Endothelial cell of umbilical vein (primary cell): ENCODE results near the gene PLRG1. TPM values are rescaled to one million over a fixed set of nuclear protein-coding genes. Genes with fewer than 3 reads are reported as not detected.

Experiments used
- BruUV-seq: library from RNA; stranded (reverse); fragments of 400-500 nt; replicated peaks from 2 replicates; lab custom pipeline; 2021; lab: Mats Ljungman, UMichigan
- CTCF ChIA-PET: fragments of 300-600, 350-600 bp; sonication (Branson Sonifier 250); formaldehyde crosslinking; loops from one replicate; lab custom pipeline; 2021; ENCODE audit warnings: antibody characterized with exemption, inconsistent platforms; lab: Charles Lee
- POLR2A ChIA-PET: fragments of 300-600, 350-600 bp; sonication (Branson Sonifier 250); formaldehyde crosslinking; loops from one replicate; lab custom pipeline; 2021; ENCODE audit warnings: antibody characterized with exemption, inconsistent platforms; lab: Charles Lee
- DNase-seq: peaks from one replicate; pipeline ENCODE4 v3.0.0-alpha.2; 2011; ENCODE audit warnings: low read depth, low spot score
- FAIRE-seq: peaks from 2 replicates; lab custom pipeline; 2011; peaks lifted over from hg19 to GRCh38; lab: Jason Lieb, UNC
- H2AFZ ChIP-seq: 2 replicates; pipeline ENCODE4 v1.6.0; 2012; ENCODE audit warnings: low read depth, low read length, control low read depth, inconsistent platforms
- H3K27ac ChIP-seq: 2 replicates; pipeline ENCODE4 v1.5.1; 2011; ENCODE audit warnings: low read depth, mild to moderate bottlenecking, control low read depth, low read length, moderate library complexity; ENCODE audit not compliant: insufficient read depth
- H3K27me3 ChIP-seq, 2 experiments: 2 replicates each; pipeline versions ENCODE4 v1.6.0 to v1.6.1; 2011; ENCODE audit warnings: low read length in 2 of 2, mixed read lengths in 1 of 2; ENCODE audit not compliant: control insufficient read depth in 2 of 2, insufficient read depth in 2 of 2
- H3K36me3 ChIP-seq, 2 experiments: 2 replicates in 1 of 2; 3 replicates in 1 of 2; pipeline ENCODE4 v1.5.1; 2011; ENCODE audit warnings: low read length in 2 of 2, mild to moderate bottlenecking in 1 of 2, moderate library complexity in 1 of 2; ENCODE audit not compliant: control insufficient read depth in 2 of 2, insufficient read depth in 2 of 2; ENCODE audit errors: extremely low read depth in 1 of 2
- H3K4me1 ChIP-seq: 3 replicates; pipeline ENCODE4 v1.5.1; 2011; ENCODE audit warnings: mild to moderate bottlenecking, low read length; ENCODE audit not compliant: control insufficient read depth, insufficient read depth; ENCODE audit errors: extremely low read depth
- H3K4me2 ChIP-seq: 2 replicates; pipeline ENCODE4 v1.6.1; 2011; ENCODE audit warnings: low read length, control low read depth, mixed read lengths; ENCODE audit not compliant: insufficient read depth
- H3K4me3 ChIP-seq, 3 experiments: fragments of 200-600 bp in 1 of 3; sonication (generic), shearing (Covaris generic) in 1 of 3; replicated peaks in 1 of 3; 2 replicates each; pipeline ENCODE4 v1.5.1; 2011 to 2016; ENCODE audit warnings: control low read depth in 3 of 3, low read length in 3 of 3, mild to moderate bottlenecking in 2 of 3, inconsistent platforms in 1 of 3, low read depth in 1 of 3, moderate library complexity in 1 of 3; ENCODE audit not compliant: insufficient read depth in 1 of 3
- H3K79me2 ChIP-seq: 2 replicates; pipeline ENCODE4 v1.6.0; 2012; ENCODE audit warnings: low read length, inconsistent platforms; ENCODE audit not compliant: control insufficient read depth, insufficient read depth
- H3K9ac ChIP-seq: replicated peaks from 2 replicates; pipeline ENCODE3; 2011; ENCODE audit warnings: low read length, control low read depth; ENCODE audit not compliant: insufficient read depth; ENCODE audit errors: extremely low read depth
- H3K9me1 ChIP-seq: replicated peaks from 3 replicates; pipeline ENCODE4 v1.6.0; 2011; ENCODE audit warnings: mild to moderate bottlenecking, low read length; ENCODE audit not compliant: control insufficient read depth, insufficient read depth; ENCODE audit errors: extremely low read depth
- H3K9me3 ChIP-seq: replicated peaks from 2 replicates; pipeline ENCODE4 v1.5.1; 2012; ENCODE audit warnings: low read length, inconsistent platforms; ENCODE audit not compliant: control insufficient read depth, insufficient read depth
- H4K20me1 ChIP-seq: replicated peaks from 2 replicates; pipeline ENCODE3; 2011; ENCODE audit warnings: mild to moderate bottlenecking, low read length; ENCODE audit not compliant: control insufficient read depth, insufficient read depth; ENCODE audit errors: extremely low read depth
- EZH2 ChIP-seq: IDR thresholded peaks from 2 replicates; pipeline ENCODE4 v1.6.1; 2012; ENCODE audit warnings: borderline replicate concordance, low read depth, mild to moderate bottlenecking, moderate library complexity, low read length, inconsistent platforms; ENCODE audit not compliant: severe bottlenecking
- FOS ChIP-seq: IDR thresholded peaks from 2 replicates; pipeline ENCODE4 v1.6.1; 2011; ENCODE audit warnings: mild to moderate bottlenecking, low read length, moderate library complexity, borderline replicate concordance; ENCODE audit not compliant: insufficient read depth
- GATA2 ChIP-seq: IDR thresholded peaks from 2 replicates; pipeline ENCODE4 v1.7.0; 2011; ENCODE audit warnings: low read depth, mild to moderate bottlenecking, moderate library complexity, mixed read lengths, low read length; ENCODE audit not compliant: insufficient read length, insufficient read depth
- JUN ChIP-seq: IDR thresholded peaks from 2 replicates; pipeline ENCODE4 v1.6.1; 2011; ENCODE audit warnings: borderline replicate concordance, low read depth; ENCODE audit not compliant: insufficient read length, insufficient read depth
- MAX ChIP-seq: IDR thresholded peaks from 2 replicates; pipeline ENCODE4 v1.6.1; 2011; ENCODE audit not compliant: insufficient read depth, insufficient read length
- MYC ChIP-seq: IDR thresholded peaks from one replicate; pipeline ENCODE4 v1.6.1; 2011; ENCODE audit warnings: mild to moderate bottlenecking, low read depth, low read length
- POLR2A ChIP-seq: IDR thresholded peaks from 2 replicates; pipeline ENCODE4 v1.6.1; 2012; ENCODE audit warnings: low read depth, mild to moderate bottlenecking, control low read depth, low read length
- POLR2AphosphoS5 ChIP-seq: IDR thresholded peaks from 2 replicates; pipeline ENCODE4 v1.6.1; 2012; ENCODE audit warnings: low read depth, mild to moderate bottlenecking, control low read depth, low read length, moderate library complexity; ENCODE audit not compliant: insufficient read depth
- dilution Hi-C: fragments of 300-500 bp; cut with MboI; formaldehyde crosslinking; loops from one replicate; pipeline ENCODE4 v1.15.0; 2019; ENCODE audit warnings: low sequenced_read_pairs; ENCODE audit not compliant: extremely low pct_ligation_motif_present
- intact Hi-C: fragments of 100-400 bp; cut with micrococcal nuclease; formaldehyde crosslinking; loops from one replicate; pipeline ENCODE4 v1.10.0; 2022
- polyA plus RNA-seq, 4 experiments: library from polyadenylated mRNA; depleted of rRNA in 3 of 4; stranded (reverse) in 3 of 4; unstranded in 1 of 4; fragments of >200 nt; gene quantifications; 2 replicates each; pipeline versions ENCODE4 v1.2.1 to v1.2.3, GENCODE V29; 2011 to 2012; ENCODE audit warnings: missing spikeins in 1 of 4
- total RNA-seq: library from RNA; stranded (reverse); gene quantifications from 2 replicates; pipeline ENCODE4 v1.2.3, GENCODE V29; 2021
- TF ChIP-seq, protein P1 (sequence below), 2 donors: IDR thresholded peaks; 1 replicate in 1 of 2; 2 replicates in 1 of 2; pipeline ENCODE4 v1.5.1; 2011; ENCODE audit warnings: low read length in 2 of 2, mild to moderate bottlenecking in 2 of 2, moderate library complexity in 2 of 2, control low read depth in 1 of 2, inconsistent platforms in 1 of 2, low read depth in 1 of 2; ENCODE audit not compliant: insufficient read depth in 1 of 2; ENCODE audit errors: extremely low read depth in 1 of 2

Gene PLRG1
- total and polyA plus RNA-seq, 2 donors (not counting 3 experiments of a cell fraction or from before 2014, with no cell fraction given), result 50.9 to 91.9 TPM

- ChIA-PET POLR2A (no interaction called here), CTCF (interaction anchor here (1.0 kb wide), 1 partner anchor 32 kb away, joined by 3 read pairs; no protein-coding TSS in a partner anchor)
- intact Hi-C loops (no loop called here), dilution Hi-C loops (no loop called here)
- no peak overlapping the region for H3K4me2 ChIP-seq
- no peak for FAIRE-seq
- no peaks in the 10 kb centered on the region for H4K20me1 ChIP-seq
- H3K79me2 ChIP-seq, result no peaks in the 10 kb centered on the region
- no peaks in the 10 kb centered on the region for H3K9me1 ChIP-seq
- no peak overlapping the region for H3K27ac ChIP-seq
- peaks cover 0 to 4% of the 10 kb centered on the region in 2 experiments for H3K27me3 ChIP-seq
- TF ChIP-seq JUN (no peak), MAX (no peak), EZH2 (no peak), MYC (no peak), GATA2 (no peak), POLR2A (no peak), FOS (no peak), POLR2AphosphoS5 (no peak)
- TF ChIP-seq, protein P1, sequence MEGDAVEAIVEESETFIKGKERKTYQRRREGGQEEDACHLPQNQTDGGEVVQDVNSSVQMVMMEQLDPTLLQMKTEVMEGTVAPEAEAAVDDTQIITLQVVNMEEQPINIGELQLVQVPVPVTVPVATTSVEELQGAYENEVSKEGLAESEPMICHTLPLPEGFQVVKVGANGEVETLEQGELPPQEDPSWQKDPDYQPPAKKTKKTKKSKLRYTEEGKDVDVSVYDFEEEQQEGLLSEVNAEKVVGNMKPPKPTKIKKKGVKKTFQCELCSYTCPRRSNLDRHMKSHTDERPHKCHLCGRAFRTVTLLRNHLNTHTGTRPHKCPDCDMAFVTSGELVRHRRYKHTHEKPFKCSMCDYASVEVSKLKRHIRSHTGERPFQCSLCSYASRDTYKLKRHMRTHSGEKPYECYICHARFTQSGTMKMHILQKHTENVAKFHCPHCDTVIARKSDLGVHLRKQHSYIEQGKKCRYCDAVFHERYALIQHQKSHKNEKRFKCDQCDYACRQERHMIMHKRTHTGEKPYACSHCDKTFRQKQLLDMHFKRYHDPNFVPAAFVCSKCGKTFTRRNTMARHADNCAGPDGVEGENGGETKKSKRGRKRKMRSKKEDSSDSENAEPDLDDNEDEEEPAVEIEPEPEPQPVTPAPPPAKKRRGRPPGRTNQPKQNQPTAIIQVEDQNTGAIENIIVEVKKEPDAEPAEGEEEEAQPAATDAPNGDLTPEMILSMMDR (IDR thresholded peaks at IDR 0.05; ENCODE audit: extremely low read depth in 1 of 2, insufficient read depth in 1 of 2, low read depth in 1 of 2, low read length in 2 of 2), result no peak
- DNase-seq, result no peak
- H2AFZ ChIP-seq, result no peak overlapping the region
- H3K4me3 ChIP-seq, result no peak overlapping the region
- H3K9me3 ChIP-seq, result no peaks in the 10 kb centered on the region
- H3K36me3 ChIP-seq, result no peaks in the 10 kb centered on the region
- no peak overlapping the region for H3K9ac ChIP-seq
- H3K4me1 ChIP-seq, result no peaks in the 10 kb centered on the region
- BruUV-seq, result no TSS peak
Measured at GRCh38 chr4:154586296-154587033, 36.3 kb upstream of the PLRG1 start.
